Measurements from ENCODE around the gene KIAA1671. TPM values are rescaled to one million over a fixed set of nuclear protein-coding genes. Genes with fewer than 3 reads are reported as not detected.

The KIAA1671 gene
- total RNA-seq, 2 experiments from 2014 or later = 35.0 to 35.5 TPM

DNA sequence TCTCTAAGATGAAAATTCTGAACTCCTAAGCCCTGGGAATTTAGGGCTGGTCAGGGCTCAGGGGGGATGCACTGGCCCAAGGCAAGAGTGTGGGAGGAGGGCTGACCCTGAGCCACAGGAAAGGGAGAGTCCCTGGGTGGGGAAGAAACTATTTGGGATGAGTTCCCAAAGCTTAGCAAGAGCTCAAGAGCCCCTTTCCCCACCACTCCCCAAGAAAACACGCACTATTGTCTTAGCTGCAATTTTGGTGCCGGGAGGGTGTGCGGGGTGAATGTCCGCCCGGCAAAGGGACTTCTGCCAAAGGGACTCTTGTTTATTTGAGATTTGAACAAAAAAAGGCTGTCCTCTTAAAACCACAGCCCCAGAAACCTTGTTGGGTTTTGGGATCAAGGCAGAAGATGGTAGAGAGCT, 37.0 kb downstream of the KIAA1671 start:
- Mint-ChIP-seq H3K36me3 (ENCODE audit: low read depth) (peaks cover 27% of the 10 kb centered on the region), H3K27me3 (no peaks in the 10 kb centered on the region), H3K4me1 (peaks cover 82% of the 10 kb centered on the region), H3K4me3 (no peak overlapping the region), H3K27ac (no peak overlapping the region), H3K9me3 (no peaks in the 10 kb centered on the region)
- DNase-seq = no peak
- ChIA-PET POLR2A (interaction anchor here (0.8 to 1.4 kb wide), 4 partner anchors 13 to 38 kb away, joined by 3 read pairs; no protein-coding TSS in a partner anchor), CTCF (interaction anchor here (5.3 kb wide), 1 partner anchor 59 kb away, joined by 20 read pairs; no protein-coding TSS in a partner anchor)

DNA sequence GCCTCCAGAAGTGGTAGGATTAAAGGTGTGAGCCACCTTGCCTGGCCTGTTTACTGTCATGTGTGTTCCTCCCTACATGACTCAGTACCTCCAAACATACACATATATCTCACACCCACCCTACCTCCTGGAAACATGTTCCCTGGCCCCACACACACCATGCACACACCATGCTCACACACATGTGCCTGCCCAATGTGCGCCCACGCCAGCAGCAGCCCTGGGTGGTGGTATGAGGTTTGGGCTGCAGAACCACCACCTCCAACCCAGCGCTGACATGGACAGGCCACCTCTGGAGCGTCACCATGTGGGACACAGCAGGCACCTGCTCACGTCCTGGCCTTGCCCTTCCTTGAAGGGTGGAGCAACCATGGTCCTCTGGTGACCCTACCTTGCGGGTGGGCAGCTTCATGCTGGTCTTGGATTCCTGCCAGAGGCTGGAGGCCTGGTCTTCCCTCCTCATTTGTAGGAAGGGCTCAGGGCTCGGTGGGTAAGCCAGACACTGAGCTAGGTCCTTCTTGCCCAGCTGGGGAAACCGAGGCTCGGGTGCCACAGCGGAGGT, 37.9 kb downstream of the KIAA1671 start:
- ChIA-PET POLR2A (interaction anchor here (1.4 kb wide), 1 partner anchor 22 kb away, joined by 3 read pairs; no protein-coding TSS in a partner anchor), CTCF (interaction anchor here (1.1 to 5.3 kb wide), 2 partner anchors 36 to 58 kb away, joined by 3 to 20 read pairs; no protein-coding TSS in a partner anchor)
- Mint-ChIP-seq H3K4me1 (peaks cover 84% of the 10 kb centered on the region), H3K27ac (peak overlapping the region; percentile 38), H3K27me3 (no peaks in the 10 kb centered on the region), H3K4me3 (no peak overlapping the region), H3K36me3 (ENCODE audit: low read depth) (peaks cover 27% of the 10 kb centered on the region), H3K9me3 (no peaks in the 10 kb centered on the region)
- DNase-seq = no peak

DNA sequence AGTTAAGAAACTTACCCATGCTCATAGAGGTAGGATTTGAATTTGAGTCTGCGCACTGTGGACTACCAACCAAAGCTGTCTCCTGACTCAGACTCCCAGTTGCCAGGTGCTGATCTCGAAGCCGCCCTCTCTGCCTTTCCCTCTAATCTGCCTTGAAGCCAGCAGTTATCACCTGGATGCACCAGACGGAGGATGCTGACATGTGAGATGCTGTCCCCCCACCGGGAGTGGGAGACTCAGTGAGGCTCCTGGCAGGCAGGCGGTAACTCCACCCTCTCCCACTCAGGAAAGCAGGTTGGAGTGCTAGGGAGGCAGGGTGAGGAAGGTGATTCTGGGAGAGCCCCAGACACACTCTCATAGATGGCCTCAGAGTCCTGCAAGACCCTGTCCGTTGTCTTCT, 40.4 kb downstream of the KIAA1671 start:
- Mint-ChIP-seq H3K4me3 (no peak overlapping the region), H3K27ac (peak overlapping the region; percentile 88), H3K4me1 (peaks cover 88% of the 10 kb centered on the region), H3K36me3 (ENCODE audit: low read depth) (peaks cover 38% of the 10 kb centered on the region), H3K9me3 (no peaks in the 10 kb centered on the region), H3K27me3 (peaks cover 5% of the 10 kb centered on the region)
- ChIA-PET CTCF (no interaction called here), POLR2A (interaction anchor here (5.6 kb wide), 1 partner anchor 33 kb away, joined by 49 read pairs; no protein-coding TSS in a partner anchor)
- no peak for DNase-seq

DNA sequence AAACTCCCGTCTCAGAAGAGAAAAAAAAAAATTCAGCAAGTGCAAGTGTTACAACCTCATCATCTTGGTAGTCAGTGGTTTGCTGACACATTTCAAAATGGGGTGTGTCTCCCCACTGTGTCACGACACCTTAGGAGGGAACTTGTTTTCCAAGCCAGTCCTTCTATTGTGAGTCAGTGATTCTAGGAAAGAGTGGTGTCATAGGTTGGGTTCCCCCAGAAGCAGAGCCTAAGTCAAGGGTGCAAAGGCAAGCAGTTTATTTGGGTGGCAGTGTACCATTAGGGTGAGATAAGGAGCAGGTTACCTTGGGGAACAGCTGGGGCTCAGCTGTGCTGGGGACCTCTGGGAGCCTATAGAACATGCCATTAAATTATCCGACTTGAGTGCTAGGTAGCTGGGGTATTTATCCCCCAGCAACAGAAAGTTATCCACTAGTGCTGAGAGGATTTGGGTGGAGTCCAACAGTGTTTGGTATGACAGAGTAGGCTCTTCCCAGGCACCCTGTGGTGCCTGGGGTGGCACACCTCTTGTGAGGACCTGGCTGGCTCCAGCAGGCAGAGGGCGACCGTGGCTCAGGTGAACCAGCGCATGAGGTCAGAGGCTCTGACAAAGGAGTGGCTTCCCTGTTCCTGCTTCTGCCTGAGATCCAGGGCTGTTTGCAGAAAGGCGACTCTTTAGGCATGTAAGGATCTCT, 41.7 kb downstream of the KIAA1671 start:
- POLR2A ChIA-PET = interaction anchor here (0.7 to 5.6 kb wide), 10 partner anchors 8 to 1341 kb away, joined by 3 to 49 read pairs (median 4); no protein-coding TSS in a partner anchor
- CTCF ChIA-PET = interaction anchor here (0.7 to 2.8 kb wide), 7 partner anchors 10 to 74 kb away, joined by 3 to 21 read pairs (median 4); no protein-coding TSS in a partner anchor
- peaks cover 78% of the 10 kb centered on the region for H3K4me1 Mint-ChIP-seq
- peak overlapping the region; percentile 88 for H3K27ac Mint-ChIP-seq
- H3K9me3 Mint-ChIP-seq = no peaks in the 10 kb centered on the region
- H3K36me3 Mint-ChIP-seq (ENCODE audit: low read depth) = peaks cover 29% of the 10 kb centered on the region
- H3K4me3 Mint-ChIP-seq = peak overlapping the region; percentile 40
- H3K27me3 Mint-ChIP-seq = peaks cover 5% of the 10 kb centered on the region
- DNase-seq = peak; percentile 82

DNA sequence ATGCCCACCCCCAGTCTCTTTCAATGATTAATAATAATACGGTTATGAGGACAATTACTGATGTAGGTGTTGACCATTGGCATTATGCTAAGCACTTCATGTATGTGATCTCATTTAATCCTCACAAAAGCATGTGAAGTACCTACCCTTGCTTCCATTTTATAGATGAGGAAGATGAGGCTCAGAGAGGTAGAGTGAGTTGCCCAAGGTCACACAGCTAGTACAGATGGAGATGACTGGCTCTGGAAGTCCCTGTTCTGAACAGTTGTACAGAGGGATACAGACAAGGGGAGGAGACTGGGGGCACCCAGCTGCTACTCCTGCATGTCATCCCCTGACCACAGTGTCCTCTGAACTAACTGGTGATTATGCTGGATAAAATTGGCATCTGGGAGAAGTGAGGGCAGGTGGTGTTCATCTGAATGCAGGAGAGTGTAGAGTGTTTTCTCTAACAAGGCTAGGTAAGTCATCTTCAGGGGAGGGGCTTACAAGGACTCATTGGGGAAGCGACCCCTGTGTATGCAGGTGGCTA, 43.2 kb downstream of the KIAA1671 start:
- peaks cover 68% of the 10 kb centered on the region for H3K4me1 Mint-ChIP-seq
- POLR2A ChIA-PET = interaction anchor here (1.3 to 5.6 kb wide), 4 partner anchors 9 to 72 kb away, joined by 5 to 49 read pairs (median 10); no protein-coding TSS in a partner anchor
- no peak for DNase-seq
- CTCF ChIA-PET = interaction anchor here (1.2 to 2.8 kb wide), 4 partner anchors 26 to 55 kb away, joined by 3 to 21 read pairs (median 6); no protein-coding TSS in a partner anchor
- H3K27ac Mint-ChIP-seq = peak overlapping the region; percentile 88
- H3K9me3 Mint-ChIP-seq = no peaks in the 10 kb centered on the region
- H3K27me3 Mint-ChIP-seq = peaks cover 5% of the 10 kb centered on the region
- peaks cover 26% of the 10 kb centered on the region for H3K36me3 Mint-ChIP-seq (ENCODE audit: low read depth)
- H3K4me3 Mint-ChIP-seq = no peak overlapping the region

DNA sequence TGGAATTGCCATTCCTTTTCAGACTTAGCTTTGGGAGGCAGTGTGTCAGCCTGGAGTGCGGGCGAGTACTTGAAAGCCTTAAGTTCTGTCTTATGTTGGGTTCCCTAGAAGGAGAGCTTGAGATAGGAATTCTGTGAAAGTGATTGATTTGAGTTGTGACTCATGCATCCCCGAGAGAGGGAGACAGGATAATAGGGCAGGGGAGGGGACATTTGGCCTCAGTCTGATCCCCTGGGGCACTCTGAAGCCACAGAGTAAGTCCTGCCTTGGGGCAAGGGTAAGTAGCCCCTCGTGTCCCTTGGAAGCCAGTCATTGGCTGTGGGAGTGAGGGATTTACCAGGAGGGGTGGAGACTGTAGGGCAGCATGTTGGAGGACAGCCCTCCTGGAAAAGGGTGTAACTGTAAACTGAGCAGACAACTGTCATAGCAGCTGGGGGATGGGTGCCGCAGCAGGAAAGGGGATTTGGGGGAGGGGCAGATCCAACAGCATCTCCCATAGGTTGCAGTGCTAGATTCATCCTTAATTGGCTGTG, 44.0 kb downstream of the KIAA1671 start:
- ChIA-PET CTCF (interaction anchor here (1.0 to 2.8 kb wide), 3 partner anchors 32 to 54 kb away, joined by 3 to 21 read pairs (median 3); no protein-coding TSS in a partner anchor), POLR2A (interaction anchor here (5.6 kb wide), 1 partner anchor 30 kb away, joined by 49 read pairs; no protein-coding TSS in a partner anchor)
- no peak for DNase-seq
- H3K4me1 Mint-ChIP-seq = peaks cover 69% of the 10 kb centered on the region
- H3K4me3 Mint-ChIP-seq = no peak overlapping the region
- peaks cover 5% of the 10 kb centered on the region for H3K27me3 Mint-ChIP-seq
- peaks cover 4% of the 10 kb centered on the region for H3K9me3 Mint-ChIP-seq
- peak overlapping the region; percentile 88 for H3K27ac Mint-ChIP-seq
- peaks cover 28% of the 10 kb centered on the region for H3K36me3 Mint-ChIP-seq (ENCODE audit: low read depth)

DNA sequence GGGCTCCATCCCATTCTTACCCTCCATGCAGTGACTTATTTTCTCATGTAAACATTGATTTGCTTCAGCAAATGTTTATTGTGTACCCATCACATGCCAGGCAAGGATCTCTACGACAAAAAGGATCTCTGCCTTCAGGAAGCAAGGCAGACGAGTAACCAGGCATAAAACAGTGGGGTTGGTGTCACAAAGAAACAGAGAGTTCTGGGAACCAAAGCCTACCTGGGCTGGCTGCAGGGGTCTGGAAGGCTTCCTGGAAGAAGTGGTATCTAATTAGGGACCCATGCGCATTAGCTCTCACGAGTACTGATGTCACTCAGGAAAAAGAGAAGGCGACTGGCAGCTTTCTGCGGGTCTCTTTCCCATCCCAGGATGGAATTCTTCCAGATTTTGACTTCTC, 44.5 kb downstream of the KIAA1671 start:
- CTCF ChIA-PET = interaction anchor here (1.0 to 1.2 kb wide), 2 partner anchors 31 to 54 kb away, joined by 3 read pairs; no protein-coding TSS in a partner anchor

DNA sequence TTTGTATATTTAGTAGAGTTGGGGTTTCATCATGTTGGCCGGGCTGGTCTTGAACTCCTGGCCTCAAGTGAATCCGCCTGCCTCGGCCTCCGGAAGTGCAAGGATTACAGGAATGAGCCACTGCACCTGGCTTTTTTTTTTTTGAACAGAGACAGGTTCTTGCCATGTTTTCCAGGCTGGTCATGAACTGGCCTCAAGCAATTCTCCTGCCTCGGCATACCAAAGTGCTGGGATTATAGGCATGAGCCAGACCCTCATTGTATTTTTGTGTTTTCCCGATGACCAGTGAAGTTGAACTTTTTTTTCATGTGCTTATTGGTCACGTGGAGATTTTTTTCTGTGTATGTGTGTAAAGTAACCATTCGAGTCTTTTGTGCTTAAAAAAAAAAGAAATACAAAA, 48.2 kb downstream of the KIAA1671 start:
- Mint-ChIP-seq H3K27me3 (peaks cover 9% of the 10 kb centered on the region), H3K4me1 (peaks cover 51% of the 10 kb centered on the region), H3K36me3 (ENCODE audit: low read depth) (peaks cover 46% of the 10 kb centered on the region), H3K4me3 (no peak overlapping the region), H3K9me3 (peaks cover 21% of the 10 kb centered on the region), H3K27ac (no peak overlapping the region)
- POLR2A ChIA-PET = no interaction called here
- DNase-seq = no peak
- CTCF ChIA-PET = no interaction called here

More for the DNA sequence above, 44.5 kb downstream of the KIAA1671 start:
- H3K36me3 Mint-ChIP-seq (ENCODE audit: low read depth) = peaks cover 31% of the 10 kb centered on the region
- peaks cover 5% of the 10 kb centered on the region for H3K27me3 Mint-ChIP-seq
- POLR2A ChIA-PET = interaction anchor here (1.0 to 5.6 kb wide), 3 partner anchors 10 to 29 kb away, joined by 3 to 49 read pairs (median 3); no protein-coding TSS in a partner anchor
- DNase-seq = no peak
- H3K4me3 Mint-ChIP-seq = no peak overlapping the region
- H3K9me3 Mint-ChIP-seq = peaks cover 6% of the 10 kb centered on the region
- peaks cover 67% of the 10 kb centered on the region for H3K4me1 Mint-ChIP-seq
- H3K27ac Mint-ChIP-seq = no peak overlapping the region

DNA sequence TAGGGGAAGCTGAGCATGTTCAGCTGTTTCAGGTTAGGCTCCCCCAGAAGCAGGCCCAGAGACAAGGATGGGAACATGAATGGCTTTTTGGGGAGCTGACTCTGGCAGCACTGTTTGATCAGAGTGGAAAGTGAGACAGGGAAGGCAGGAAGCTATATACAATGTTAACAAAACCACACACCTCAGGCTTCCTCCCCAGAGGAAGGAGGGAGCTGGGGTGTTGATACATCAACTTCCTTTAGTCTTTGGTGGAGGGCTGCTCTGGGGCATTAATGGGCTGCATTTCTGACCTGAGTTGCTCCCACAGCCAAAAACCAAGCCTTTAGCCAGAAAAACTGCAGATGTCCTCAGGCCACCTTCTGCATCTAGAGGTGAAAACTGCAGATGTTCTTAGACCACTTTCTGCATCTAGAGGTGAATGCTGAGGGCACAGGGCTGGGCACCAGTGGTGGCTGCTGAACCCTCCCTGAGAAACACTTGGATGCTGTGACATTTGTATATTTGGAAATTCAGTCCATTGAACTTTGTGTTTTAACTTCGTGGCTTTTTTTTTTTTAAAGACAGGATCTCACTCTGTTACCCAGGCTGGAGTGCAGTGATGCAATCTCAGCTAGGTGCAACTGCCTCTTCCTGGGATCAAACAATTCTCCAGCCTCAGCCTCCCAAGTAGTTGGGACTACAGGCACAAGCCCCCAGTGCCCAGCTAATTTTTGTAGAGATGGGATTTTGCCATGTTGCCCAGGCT, 49.9 kb downstream of the KIAA1671 start:
- H3K9me3 Mint-ChIP-seq = peaks cover 22% of the 10 kb centered on the region
- H3K27me3 Mint-ChIP-seq = peaks cover 7% of the 10 kb centered on the region
- peaks cover 33% of the 10 kb centered on the region for H3K36me3 Mint-ChIP-seq (ENCODE audit: low read depth)
- ChIA-PET CTCF (interaction anchor here (0.9 to 1.3 kb wide), 3 partner anchors 24 to 65 kb away, joined by 4 read pairs; no protein-coding TSS in a partner anchor), POLR2A (interaction anchor here (0.7 to 1.2 kb wide), 5 partner anchors 12 to 25 kb away, joined by 3 to 6 read pairs (median 3); no protein-coding TSS in a partner anchor)
- no peak overlapping the region for H3K4me3 Mint-ChIP-seq
- peak overlapping the region; percentile 79 for H3K27ac Mint-ChIP-seq
- peak; percentile 52 for DNase-seq
- H3K4me1 Mint-ChIP-seq = peaks cover 40% of the 10 kb centered on the region

DNA sequence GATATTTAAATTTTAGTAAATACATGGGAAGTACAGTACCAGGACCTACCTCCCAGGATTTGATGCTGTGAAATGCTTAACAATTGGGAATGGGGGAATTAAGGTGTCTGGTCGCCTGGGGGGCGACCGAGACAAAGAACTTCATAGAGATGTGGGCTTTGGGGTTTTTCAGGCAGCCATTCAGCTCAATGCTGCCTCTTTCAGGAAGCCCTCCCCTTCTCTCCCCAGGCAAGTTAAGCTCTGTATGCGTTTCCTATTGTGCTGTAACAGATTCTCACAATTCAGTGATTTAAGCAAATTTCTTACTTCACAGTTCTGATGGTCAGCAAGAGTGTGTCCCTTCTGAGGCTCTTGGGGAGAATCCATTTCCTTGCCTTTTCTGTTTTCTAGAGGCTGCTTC, 53.8 kb downstream of the KIAA1671 start:
- no peak for DNase-seq
- Mint-ChIP-seq H3K4me1 (peaks cover 40% of the 10 kb centered on the region), H3K27ac (no peak overlapping the region), H3K4me3 (no peak overlapping the region), H3K9me3 (peaks cover 19% of the 10 kb centered on the region), H3K27me3 (peaks cover 4% of the 10 kb centered on the region), H3K36me3 (ENCODE audit: low read depth) (peaks cover 32% of the 10 kb centered on the region)
- ChIA-PET CTCF (no interaction called here), POLR2A (interaction anchor here (1.1 kb wide), 1 partner anchor 19 kb away, joined by 3 read pairs; no protein-coding TSS in a partner anchor)

DNA sequence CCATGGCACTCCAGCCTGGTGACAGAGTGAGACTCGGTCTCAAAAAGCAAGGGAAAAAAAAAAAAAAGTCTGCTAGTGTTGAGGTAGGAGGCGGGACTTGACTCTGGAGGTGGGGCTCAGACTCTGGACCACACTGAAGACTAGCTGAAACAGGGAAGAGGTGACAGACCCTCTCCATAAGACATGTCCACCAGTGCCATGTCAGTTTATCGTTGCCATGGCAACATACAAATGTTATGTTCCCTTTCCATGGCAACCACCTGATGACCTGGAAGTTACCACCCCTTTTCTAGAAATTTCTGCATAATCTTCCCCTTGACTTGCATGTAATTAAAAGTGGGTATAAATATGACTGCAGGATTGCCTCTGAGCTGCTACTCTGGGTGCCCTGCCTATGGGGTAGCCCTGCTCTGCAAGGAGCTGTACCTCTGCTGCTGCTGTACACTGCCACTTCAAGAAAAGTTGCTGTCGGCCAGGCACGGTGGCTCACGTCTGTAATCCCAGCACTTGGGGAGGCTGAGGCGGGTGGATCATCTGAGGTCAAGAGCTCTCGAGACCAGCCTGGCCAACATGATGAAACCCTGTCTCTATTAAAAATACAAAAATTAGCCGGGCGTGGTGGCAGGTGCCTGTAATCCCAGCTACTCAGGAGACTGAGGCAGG, 55.1 kb downstream of the KIAA1671 start:
- Mint-ChIP-seq H3K27me3 (peaks cover 4% of the 10 kb centered on the region), H3K4me1 (peaks cover 32% of the 10 kb centered on the region), H3K4me3 (no peak overlapping the region), H3K36me3 (ENCODE audit: low read depth) (peaks cover 23% of the 10 kb centered on the region), H3K9me3 (peaks cover 11% of the 10 kb centered on the region), H3K27ac (no peak overlapping the region)
- POLR2A ChIA-PET = interaction anchor here (0.9 kb wide), 1 partner anchor 14 kb away, joined by 3 read pairs; no protein-coding TSS in a partner anchor
- CTCF ChIA-PET = interaction anchor here (0.8 kb wide), 1 partner anchor 19 kb away, joined by 4 read pairs; no protein-coding TSS in a partner anchor
- no peak for DNase-seq
